ENCODE measurements around the gene ERH. TPM values are rescaled to one million over a fixed set of nuclear protein-coding genes. Genes with fewer than 3 reads are reported as not detected.

The ERH gene
- total and polyA plus RNA-seq, 10 of the 15 experiments (the other 5 are each of a cell fraction or from before 2014, with no cell fraction given), result 255 to 852 (median 382) TPM

GRCh38 chr14:69339426-69339825 lies 58.7 kb downstream of the ERH start:
- no peak for FAIRE-seq
- no peak overlapping the region for H3K9ac ChIP-seq (ENCODE audit: control insufficient read depth, insufficient read depth, low read length)
- H3K4me3 ChIP-seq, result no peak overlapping the region
- BruUV-seq (replicated peaks), result no TSS peak
- no peak for DNase-seq (ENCODE audit: low read depth, low spot score)
- ChIA-PET RAD21 (ENCODE audit: unreplicated experiment) (no interaction called here), SMC1A (ENCODE audit: uncharacterized antibody, unreplicated experiment) (no interaction called here), CTCF (interaction anchor here (1.9 kb wide), 1 partner anchor 120 kb away, joined by 4 read pairs; no protein-coding TSS in a partner anchor), POLR2A (no interaction called here)
- H2AFZ ChIP-seq (ENCODE audit: control insufficient read depth, low read depth, low read length), result no peak overlapping the region
- H3K4me2 ChIP-seq (ENCODE audit: control insufficient read depth, insufficient read depth), result no peak overlapping the region
- H3K27ac ChIP-seq (ENCODE audit: control insufficient read depth, insufficient read depth), result no peak overlapping the region
- H3K27me3 ChIP-seq (replicated peaks in 1 of 2; ENCODE audit: control insufficient read depth in 2 of 2, insufficient read depth in 2 of 2, low read length in 1 of 2), result no peaks in the 10 kb centered on the region; a peak in 1 of 4 replicates
- WGBS (ENCODE audit: insufficient coverage, insufficient replicate concordance, low lambda C conversion rate, missing lambda C conversion rate), result 52% methylated on average over 13 of the region's 13 CpGs
- H3K36me3 ChIP-seq (ENCODE audit: control insufficient read depth in 2 of 2, insufficient read depth in 2 of 2, low read length in 1 of 2), result no peaks in the 10 kb centered on the region
- in situ Hi-C loops (cut with MboI), result no loop called here
- no peaks in the 10 kb centered on the region for H3K79me2 ChIP-seq (ENCODE audit: control insufficient read depth, insufficient read depth, low read length)
- TF ChIP-seq CBX5 (IDR thresholded peaks at IDR 0.05; ENCODE audit: low read depth) (no peak), NR2C1 (IDR thresholded peaks at IDR 0.05) (no peak), CBX3 (IDR thresholded peaks at IDR 0.05; ENCODE audit: borderline replicate concordance, low read depth) (no peak), FOS (IDR thresholded peaks at IDR 0.05; ENCODE audit: borderline replicate concordance, extremely low read depth, insufficient read length) (no peak), TARDBP (IDR thresholded peaks at IDR 0.05; ENCODE audit: borderline replicate concordance) (no peak), PML (IDR thresholded peaks at IDR 0.05; ENCODE audit: low read length) (no peak), NFIC (IDR thresholded peaks at IDR 0.05; ENCODE audit: low read depth, low read length) (no peak)
- H4K20me1 ChIP-seq (ENCODE audit: control insufficient read depth, insufficient read depth), result no peaks in the 10 kb centered on the region
- no peak for ATAC-seq
- no peaks in the 10 kb centered on the region for H3K9me3 ChIP-seq (replicated peaks; ENCODE audit: control insufficient read depth, insufficient read depth, low read length)
- intact Hi-C loops (cut with micrococcal nuclease; ENCODE audit: unreplicated experiment), result no loop called here
- no peaks in the 10 kb centered on the region; the same call in 1 of the 2 replicates for H3K4me1 ChIP-seq (ENCODE audit: control insufficient read depth, insufficient read depth, low read length)

- ChIA-PET SMC1A (ENCODE audit: uncharacterized antibody, unreplicated experiment) (interaction anchor here (1.0 kb wide), 2 partner anchors 75 to 117 kb away, joined by 3 to 4 read pairs; no protein-coding TSS in a partner anchor), RAD21 (ENCODE audit: unreplicated experiment) (interaction anchor here (0.6 to 1.2 kb wide), 2 partner anchors 16 to 121 kb away, joined by 3 read pairs; no protein-coding TSS in a partner anchor), POLR2A (no interaction called here), CTCF (interaction anchor here (0.6 to 1.2 kb wide), 3 partner anchors 9 to 16 kb away, joined by 3 read pairs; no protein-coding TSS in a partner anchor)
- no peak overlapping the region for H2AFZ ChIP-seq (ENCODE audit: control insufficient read depth, low read depth, low read length)
- intact Hi-C loops (cut with micrococcal nuclease; ENCODE audit: unreplicated experiment), result no loop called here
- H3K9me3 ChIP-seq (replicated peaks; ENCODE audit: control insufficient read depth, insufficient read depth, low read length), result no peaks in the 10 kb centered on the region
- H3K4me3 ChIP-seq, result no peak overlapping the region
- no peak for TF ChIP-seq BCLAF1 (IDR thresholded peaks at IDR 0.05)
- TF ChIP-seq FOXK2 (IDR thresholded peaks at IDR 0.05), result no peak
- TF ChIP-seq MYC (IDR thresholded peaks at IDR 0.05; ENCODE audit: insufficient read depth, insufficient read length, insufficient replicate concordance, low read length, severe bottlenecking), result no peak
- TF ChIP-seq BRCA1 (IDR thresholded peaks at IDR 0.05; ENCODE audit: low read depth, low read length), result no peak
- 44% methylated on average over 5 of the region's 5 CpGs for WGBS (ENCODE audit: insufficient coverage, insufficient replicate concordance, low lambda C conversion rate, missing lambda C conversion rate)
- H3K9ac ChIP-seq (ENCODE audit: control insufficient read depth, insufficient read depth, low read length), result no peak overlapping the region
- no peaks in the 10 kb centered on the region for H3K79me2 ChIP-seq (ENCODE audit: control insufficient read depth, insufficient read depth, low read length)
- H3K27me3 ChIP-seq (replicated peaks in 1 of 2; ENCODE audit: control insufficient read depth in 2 of 2, insufficient read depth in 2 of 2, low read length in 1 of 2), result no peaks in the 10 kb centered on the region; a peak in 1 of 4 replicates
- no peak overlapping the region for H3K4me2 ChIP-seq (ENCODE audit: control insufficient read depth, insufficient read depth)
- no peak overlapping the region for H3K27ac ChIP-seq (ENCODE audit: control insufficient read depth, insufficient read depth)
- in situ Hi-C loops (cut with MboI), result no loop called here
- no peaks in the 10 kb centered on the region for H3K36me3 ChIP-seq (ENCODE audit: control insufficient read depth in 2 of 2, insufficient read depth in 2 of 2, low read length in 1 of 2)
- no peak for FAIRE-seq
- no peaks in the 10 kb centered on the region; the same call in 1 of the 2 replicates for H3K4me1 ChIP-seq (ENCODE audit: control insufficient read depth, insufficient read depth, low read length)
- DNase-seq (ENCODE audit: low read depth, low spot score), result no peak
- H4K20me1 ChIP-seq (ENCODE audit: control insufficient read depth, insufficient read depth), result no peaks in the 10 kb centered on the region
- BruUV-seq (replicated peaks), result no TSS peak
- ATAC-seq, result no peak
These were observed 60.1 kb downstream of the ERH start for GRCh38 chr14:69337984-69338383.
